ENCODE data around the gene CARD9.
A peak's percentile ranks its signal among the peaks of the same experiment; 100 is the strongest.

Gene CARD9

DNA sequence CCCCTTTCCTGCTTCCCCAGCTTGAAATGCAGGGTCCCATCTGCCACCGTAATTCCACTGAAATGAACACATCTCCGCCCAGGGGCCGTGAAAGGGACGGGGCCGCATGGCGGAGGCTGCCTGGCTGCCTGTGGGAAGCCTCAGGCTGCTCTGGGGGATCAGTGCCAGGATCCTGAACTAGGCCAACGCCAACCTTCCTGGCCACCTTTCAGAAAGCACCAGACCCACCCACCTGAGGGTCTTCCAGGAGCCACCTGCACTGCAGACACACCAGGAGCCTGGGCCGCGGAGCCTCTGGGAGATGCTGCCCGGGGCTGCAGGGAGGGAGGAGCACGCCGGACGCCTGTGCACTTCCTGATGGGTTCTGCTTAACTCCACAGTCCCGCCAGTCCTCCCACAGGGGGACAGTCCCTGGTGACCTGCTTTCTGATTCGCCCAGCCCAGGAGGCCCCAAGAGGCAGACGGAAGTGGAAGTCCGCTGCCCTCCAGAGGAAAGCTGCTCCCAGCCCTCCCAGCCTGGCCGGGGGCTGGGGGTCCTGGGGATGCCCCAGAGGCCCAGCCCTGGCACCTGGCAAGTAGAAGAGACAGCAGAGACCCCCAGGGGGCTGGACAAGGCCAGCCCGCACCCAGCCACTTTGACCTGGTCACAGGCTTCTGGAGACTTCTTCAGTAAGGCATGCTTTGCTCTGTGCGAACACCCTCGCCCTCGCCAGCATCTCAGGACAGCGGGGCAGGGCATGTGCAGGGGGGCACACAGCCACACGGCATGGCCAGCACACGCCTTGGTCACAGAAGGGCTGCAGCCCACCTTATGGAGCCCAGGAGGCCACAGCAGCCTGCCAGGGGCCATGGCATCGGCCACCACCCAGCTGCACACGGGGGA lies at the start of gene CARD9:
Gene CARD9, minus strand, starts transcription at position 370 of the 883 bp plus-strand sequence. CDS start 1,591 bp downstream, outside the sequence.
- TF ChIP-seq CTCF (conservative IDR thresholded peaks at IDR 0.05) (no peak), ZFX (IDR thresholded peaks at IDR 0.05) (no peak)
- peak within 1 kb of the TSS; percentile 69 for H3K27ac ChIP-seq

DNA sequence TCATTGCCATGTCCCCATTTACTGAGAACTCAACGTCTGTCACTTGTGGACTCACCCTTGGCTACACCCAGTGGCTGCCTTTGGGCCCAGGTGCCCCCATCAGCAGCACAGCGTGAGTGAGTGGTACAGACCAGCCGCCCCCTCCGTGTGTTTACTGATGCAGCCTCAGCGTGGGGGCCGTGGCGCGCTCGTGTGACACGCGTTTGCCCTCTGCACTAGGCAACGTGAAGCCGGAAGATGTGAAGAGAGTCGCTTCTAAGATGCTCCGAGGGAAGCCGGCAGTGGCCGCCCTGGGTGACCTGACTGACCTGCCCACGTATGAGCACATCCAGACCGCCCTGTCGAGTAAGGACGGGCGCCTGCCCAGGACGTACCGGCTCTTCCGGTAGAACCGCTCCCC lies 49.4 kb upstream of the CARD9 start:
- no peak for TF ChIP-seq CTCF (conservative IDR thresholded peaks at IDR 0.05)
- TF ChIP-seq ZFX (IDR thresholded peaks at IDR 0.05): no peak

GRCh38 chr9:136421791-136422190 lies 48.3 kb upstream of the CARD9 start:
- H3K27ac ChIP-seq: no peak overlapping the region; the same call in 1 of the 2 replicates
- TF ChIP-seq ZFX (IDR thresholded peaks at IDR 0.05) (no peak), CTCF (conservative IDR thresholded peaks at IDR 0.05) (no peak)

More for the DNA sequence above, 49.4 kb upstream of the CARD9 start:
- peak overlapping the region; percentile 53 for H3K27ac ChIP-seq

GRCh38 chr9:136419092-136419420 lies 45.6 kb upstream of the CARD9 start:
- TF ChIP-seq ZFX (IDR thresholded peaks at IDR 0.05): no peak
- no peak for TF ChIP-seq CTCF (conservative IDR thresholded peaks at IDR 0.05)
- H3K27ac ChIP-seq: no peak overlapping the region

DNA sequence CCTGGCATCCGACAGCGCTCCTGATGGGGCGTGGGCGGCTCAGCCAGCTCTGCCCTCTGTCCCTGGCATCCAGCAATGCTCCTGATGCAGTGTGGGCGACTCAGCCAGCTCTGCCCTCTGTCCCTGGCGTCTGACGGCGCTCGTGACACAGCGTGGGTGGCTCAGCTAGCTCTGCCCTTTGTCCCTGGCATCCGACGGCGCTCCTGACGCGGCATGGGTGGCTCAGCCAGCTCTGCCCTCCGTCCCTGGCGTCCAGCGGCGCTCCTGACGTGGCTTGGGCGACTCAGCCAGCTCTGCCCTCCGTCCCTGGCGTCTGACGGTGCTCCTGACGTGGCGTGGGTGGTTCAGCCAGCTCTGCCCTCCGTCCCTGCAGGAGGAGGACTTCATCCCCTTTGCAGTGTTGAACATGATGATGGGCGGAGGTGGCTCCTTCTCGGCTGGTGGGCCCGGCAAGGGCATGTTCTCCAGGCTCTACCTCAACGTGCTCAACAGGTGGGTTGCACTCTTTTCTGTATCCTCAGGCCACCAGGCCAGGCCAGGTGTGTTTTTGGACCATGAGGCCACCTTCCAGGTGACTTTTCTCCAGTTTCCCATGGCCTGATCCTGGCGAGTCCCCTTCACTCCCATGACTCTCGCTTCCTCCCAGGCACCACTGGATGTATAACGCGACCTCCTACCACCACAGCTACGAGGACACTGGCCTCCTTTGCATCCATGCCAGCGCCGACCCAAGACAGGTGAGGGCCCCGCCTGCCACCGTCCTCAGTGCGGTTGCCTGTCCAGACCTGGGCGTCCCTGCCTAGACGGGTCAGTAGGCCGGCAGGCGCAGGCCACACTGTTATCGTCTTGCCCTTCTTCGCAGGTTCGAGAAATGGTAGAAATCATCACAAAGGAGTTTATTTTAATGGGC lies 45.0 kb upstream of the CARD9 start:
- H3K27ac ChIP-seq: no peak overlapping the region
- no peak for TF ChIP-seq CTCF (conservative IDR thresholded peaks at IDR 0.05)
- no peak for TF ChIP-seq ZFX (IDR thresholded peaks at IDR 0.05)

DNA sequence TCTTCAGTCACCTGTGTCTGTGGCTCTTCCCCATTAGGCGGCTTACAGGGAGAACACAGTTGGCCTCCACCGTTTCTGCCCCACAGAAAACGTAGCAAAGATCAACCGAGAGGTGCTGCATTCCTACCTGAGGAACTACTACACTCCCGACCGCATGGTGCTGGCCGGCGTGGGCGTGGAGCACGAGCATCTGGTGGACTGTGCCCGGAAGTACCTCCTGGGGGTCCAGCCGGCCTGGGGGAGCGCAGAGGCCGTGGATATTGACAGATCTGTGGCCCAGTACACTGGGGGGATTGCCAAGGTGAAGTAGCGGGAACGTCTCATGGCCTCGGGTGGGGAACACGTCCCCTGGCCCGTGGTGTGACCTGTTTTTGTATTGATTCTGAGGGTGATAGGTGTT lies 43.4 kb upstream of the CARD9 start:
- TF ChIP-seq ZFX (IDR thresholded peaks at IDR 0.05) (no peak), CTCF (conservative IDR thresholded peaks at IDR 0.05) (no peak)

GRCh38 chr9:136416427-136416826 lies 43.0 kb upstream of the CARD9 start:
- TF ChIP-seq ZFX (IDR thresholded peaks at IDR 0.05) (no peak), CTCF (conservative IDR thresholded peaks at IDR 0.05) (no peak)

More for the DNA sequence above, 43.4 kb upstream of the CARD9 start:
- H3K27ac ChIP-seq: no peak overlapping the region

More at GRCh38 chr9:136416427-136416826, 43.0 kb upstream of the CARD9 start:
- H3K27ac ChIP-seq: no peak overlapping the region
